Cardiac ventricle fibroblast (primary cell): ENCODE measurements around the gene SLC6A14. TPM values are rescaled to one million over a fixed set of nuclear protein-coding genes. Genes with fewer than 3 reads are reported as not detected.

ENCODE experiments used
- total RNA-seq: library from RNA; depleted of rRNA; stranded (reverse); fragments of >200 nt; gene quantifications from 2 replicates; pipeline ENCODE4 v1.2.3, GENCODE V29; 2015

SLC6A14 gene, protein sequence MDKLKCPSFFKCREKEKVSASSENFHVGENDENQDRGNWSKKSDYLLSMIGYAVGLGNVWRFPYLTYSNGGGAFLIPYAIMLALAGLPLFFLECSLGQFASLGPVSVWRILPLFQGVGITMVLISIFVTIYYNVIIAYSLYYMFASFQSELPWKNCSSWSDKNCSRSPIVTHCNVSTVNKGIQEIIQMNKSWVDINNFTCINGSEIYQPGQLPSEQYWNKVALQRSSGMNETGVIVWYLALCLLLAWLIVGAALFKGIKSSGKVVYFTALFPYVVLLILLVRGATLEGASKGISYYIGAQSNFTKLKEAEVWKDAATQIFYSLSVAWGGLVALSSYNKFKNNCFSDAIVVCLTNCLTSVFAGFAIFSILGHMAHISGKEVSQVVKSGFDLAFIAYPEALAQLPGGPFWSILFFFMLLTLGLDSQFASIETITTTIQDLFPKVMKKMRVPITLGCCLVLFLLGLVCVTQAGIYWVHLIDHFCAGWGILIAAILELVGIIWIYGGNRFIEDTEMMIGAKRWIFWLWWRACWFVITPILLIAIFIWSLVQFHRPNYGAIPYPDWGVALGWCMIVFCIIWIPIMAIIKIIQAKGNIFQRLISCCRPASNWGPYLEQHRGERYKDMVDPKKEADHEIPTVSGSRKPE
- total RNA-seq, result not detected in 2 replicates

DNA sequence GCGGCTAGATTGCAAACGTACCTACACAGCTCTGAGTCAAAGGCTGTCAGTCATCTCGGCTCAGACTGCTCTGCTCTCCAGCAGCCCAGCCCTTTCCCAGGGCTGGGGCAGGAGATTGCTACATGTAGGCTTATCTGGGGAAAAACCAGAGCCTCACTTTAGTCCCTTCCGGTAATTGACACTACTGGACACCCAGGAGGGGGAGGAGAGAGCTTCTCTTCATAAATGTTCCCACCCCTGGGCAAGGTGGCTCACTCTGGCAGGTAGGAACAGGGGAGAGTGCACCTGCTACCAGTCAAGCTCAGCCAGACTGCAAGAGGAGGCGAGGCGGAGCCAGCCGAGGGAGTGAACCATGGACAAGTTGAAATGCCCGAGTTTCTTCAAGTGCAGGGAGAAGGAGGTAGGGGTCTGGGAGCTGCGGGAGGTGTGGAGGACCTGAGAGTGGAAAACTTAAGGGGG is at the start of gene SLC6A14:
TSS of gene SLC6A14 (plus strand) at position 249 of the 459 bp plus-strand sequence. CDS start at position 353, 104 bp downstream.

DNA sequence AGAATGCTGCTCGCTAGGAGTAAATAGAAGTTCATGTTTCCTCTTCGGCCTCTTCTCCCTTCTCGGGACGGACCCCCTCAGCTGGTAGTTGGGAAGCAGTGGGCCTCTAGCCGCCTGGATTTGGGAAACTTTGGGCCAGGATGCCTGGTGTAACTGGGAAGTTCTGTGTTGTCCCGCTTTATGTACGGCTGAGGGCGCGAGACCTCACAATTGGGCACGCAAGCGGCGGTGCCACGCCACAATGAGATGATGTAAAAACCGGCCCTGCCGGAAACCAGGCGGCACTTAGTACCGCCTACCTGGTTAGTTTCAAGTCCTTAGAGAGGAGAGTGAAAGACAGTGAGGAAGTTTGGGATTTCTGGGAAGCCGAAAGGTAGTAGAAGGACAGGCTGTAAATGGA is 26.4 kb downstream of the SLC6A14 start, which contains the start of gene CT83:
TSS of gene CT83 (minus strand) at position 155 of the 400 bp plus-strand sequence. CDS start at position 35, 120 bp downstream.

Other genes with a start within 250 kb of the SLC6A14 start
- not detected in 2 replicates for gene CT83, start 26.4 kb downstream of the SLC6A14 start, total RNA-seq